HG03442 (cell line): ENCODE measurements around the gene SCN3B.

Source experiments
- ATAC-seq: cut with Tn5 transposase; IDR thresholded peaks from one replicate; pipeline ENCODE4 v1.9.1; 2021; ENCODE audit warnings: mild to moderate bottlenecking, moderate library complexity; ENCODE audit not compliant: unreplicated experiment

Gene SCN3B

DNA sequence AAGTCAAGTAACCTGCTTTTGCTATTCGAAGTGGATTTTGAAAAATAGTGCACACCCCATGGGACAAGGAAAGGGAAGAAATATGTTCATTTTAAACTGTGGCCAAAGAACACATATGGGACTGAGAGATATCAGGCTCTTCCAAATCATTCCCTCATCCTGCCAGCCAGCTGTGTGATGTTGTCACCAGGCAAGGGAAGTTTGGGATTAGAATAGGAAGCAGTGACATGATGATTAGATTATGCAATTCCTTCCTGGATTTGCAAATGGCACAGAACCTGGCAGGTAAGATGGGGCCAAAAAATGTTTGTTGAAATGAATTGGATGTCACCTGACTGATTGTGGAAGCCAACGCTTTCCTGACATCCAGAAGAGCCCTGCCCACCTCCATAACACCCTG lies 4.9 kb upstream of the SCN3B start:
- ATAC-seq: no peak

DNA sequence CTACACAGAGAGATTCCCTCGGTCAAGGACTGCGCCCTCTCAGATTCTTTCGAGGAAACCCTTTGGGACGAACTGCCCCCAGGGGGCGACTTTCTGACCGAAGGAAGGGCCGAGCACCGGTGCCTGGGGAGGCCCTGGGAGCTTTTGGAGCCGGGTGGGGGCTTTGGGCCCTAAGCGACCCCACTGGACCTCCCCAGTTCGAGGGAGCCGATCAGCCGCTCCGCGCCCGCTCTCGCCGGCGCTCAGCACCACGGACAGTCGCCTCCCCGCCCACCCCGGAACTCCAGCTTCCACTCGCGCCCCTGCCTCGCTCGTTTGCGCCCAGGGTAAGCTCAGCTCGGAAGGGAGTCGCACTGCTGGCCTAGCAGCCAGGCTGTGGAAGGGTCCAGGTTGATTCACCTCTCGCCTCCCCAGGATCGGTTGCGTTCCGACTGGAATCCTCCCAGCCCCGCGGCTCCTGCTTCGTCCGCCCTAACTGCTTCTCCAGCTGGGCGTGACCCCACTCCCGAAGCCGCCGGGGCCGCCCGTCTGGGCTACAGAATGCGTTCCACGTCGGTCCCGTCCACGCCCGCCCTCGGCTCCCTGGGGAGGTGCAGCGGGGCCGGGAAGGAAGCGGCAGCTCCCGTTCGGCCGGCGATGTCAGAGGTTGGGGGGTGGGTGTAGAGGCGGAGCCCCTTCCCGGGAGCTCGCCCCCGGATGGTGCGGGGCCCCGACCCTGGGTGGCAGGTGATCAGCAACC lies 428 bp downstream of the SCN3B start:
- ATAC-seq: no peak

DNA sequence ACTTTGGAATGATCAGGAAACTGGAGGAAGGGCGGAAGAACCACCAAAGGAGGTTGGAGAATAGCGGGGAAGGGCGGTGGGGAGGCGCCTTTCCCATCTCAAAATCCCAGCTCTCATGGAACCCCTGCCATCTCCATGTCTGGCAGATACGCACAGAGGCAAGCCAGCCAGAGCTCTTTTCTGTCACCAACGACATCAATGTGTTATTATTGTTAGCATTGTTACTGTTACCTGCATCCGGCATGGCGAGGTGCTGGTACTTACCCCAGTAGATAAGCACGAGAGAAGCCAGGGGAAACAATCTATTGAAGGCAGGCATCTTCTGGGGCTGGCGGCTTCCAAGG lies 969 bp downstream of the SCN3B start:
- no peak for ATAC-seq

DNA sequence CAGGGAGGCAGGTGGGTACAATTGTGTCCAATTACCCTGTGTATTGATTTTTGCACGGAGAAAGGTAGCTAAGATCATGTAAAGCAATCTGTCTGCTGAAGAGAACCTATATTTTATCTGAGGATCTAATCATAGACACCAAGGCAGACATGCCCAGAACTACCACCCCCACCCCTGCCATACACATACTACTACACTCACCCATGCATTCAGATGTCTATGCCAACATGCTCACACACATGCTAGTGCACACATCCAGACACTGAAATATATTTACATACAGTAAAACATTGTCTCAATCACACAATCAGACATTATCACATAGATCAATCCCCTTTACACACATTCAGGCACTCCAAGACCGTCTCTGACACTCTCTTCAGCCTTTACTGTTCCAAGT lies 1.8 kb downstream of the SCN3B start:
- ATAC-seq: no peak

DNA sequence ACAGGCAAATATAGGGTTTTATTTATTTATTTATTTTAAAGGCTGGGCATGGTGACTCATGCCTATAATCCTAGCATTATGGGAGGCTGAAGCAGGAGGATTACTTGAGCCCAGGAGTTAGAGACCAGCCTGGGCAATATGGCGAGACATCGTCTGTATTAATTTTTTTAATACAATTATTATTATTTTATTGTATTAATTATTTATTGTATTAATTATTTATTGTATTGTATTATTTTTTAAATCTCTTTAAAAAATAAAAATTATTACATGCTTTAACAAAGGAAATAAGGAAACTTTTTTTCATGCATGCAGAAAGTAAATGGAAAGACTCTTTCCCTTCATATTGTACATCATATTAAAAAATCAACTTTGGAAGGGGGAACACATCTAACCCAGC lies 3.5 kb downstream of the SCN3B start:
- no peak for ATAC-seq

DNA sequence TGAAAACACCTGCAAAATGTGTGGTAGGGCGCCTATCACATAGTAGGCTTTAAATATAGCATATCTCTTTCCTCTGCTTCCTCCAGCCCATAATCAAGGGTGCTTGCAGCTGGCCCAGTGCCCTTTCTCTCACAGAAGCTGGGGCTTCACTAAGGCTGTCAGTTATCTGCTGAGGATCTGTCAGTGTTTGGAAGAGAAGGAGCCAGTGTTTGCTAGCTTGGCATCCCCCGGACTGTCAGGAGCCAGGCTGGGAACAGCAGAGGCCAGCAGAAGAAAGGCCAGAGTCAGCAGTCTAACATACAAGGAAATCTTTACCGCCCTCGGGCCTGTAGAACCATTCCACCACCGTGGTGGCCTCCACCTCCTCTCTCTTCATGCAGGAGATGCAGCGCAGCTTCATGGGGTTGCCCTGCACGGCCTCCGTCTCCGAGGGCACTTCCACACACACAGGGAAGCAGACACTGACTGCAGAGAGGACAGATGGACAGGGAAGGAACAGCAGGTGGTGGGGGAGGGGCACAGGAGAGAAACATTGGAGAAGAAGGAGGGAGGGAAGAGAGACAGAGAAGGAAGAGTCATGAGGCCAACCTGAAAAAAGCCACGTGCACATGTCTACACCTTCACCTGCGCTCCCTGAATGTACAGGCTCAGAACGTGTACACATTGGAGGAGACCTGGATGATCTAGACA lies 9.0 kb downstream of the SCN3B start:
- ATAC-seq: no peak

DNA sequence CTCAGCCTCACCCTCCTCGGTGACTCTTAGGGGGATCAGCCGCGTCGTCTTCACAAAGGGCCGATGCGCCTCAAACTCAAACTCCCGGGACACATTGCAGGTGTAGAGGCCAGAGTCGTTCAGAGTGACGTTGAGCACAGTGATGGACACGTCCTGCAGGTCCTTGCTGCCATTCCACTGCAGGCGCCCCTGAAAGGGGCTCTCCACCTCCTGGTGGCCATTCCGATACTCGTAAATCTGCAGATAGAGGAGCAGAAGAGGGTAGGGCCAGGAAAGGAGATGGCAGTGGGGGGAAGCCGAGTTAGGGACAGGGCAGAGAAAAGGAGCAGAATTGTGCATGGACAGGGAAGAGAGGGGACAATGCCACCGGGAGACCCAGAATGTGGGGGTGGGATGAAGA lies 12.0 kb downstream of the SCN3B start:
- ATAC-seq: no peak

DNA sequence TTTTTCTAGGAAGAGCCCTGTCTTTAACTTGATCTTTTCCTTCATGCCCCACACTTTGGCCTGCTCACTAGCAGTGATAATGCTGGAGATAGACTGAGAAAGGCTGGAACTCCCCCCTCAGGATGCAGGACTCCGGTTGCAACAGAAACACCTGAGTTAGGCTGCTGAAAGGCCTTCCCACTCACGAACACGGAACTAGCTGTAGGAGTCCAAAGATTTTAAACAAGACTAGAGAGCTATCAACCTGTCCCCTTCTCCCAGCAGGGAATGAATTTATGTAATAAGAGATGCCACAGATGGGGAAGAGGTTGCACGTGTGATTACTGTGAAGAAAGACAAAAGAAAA lies 13.0 kb downstream of the SCN3B start:
- no peak for ATAC-seq

DNA sequence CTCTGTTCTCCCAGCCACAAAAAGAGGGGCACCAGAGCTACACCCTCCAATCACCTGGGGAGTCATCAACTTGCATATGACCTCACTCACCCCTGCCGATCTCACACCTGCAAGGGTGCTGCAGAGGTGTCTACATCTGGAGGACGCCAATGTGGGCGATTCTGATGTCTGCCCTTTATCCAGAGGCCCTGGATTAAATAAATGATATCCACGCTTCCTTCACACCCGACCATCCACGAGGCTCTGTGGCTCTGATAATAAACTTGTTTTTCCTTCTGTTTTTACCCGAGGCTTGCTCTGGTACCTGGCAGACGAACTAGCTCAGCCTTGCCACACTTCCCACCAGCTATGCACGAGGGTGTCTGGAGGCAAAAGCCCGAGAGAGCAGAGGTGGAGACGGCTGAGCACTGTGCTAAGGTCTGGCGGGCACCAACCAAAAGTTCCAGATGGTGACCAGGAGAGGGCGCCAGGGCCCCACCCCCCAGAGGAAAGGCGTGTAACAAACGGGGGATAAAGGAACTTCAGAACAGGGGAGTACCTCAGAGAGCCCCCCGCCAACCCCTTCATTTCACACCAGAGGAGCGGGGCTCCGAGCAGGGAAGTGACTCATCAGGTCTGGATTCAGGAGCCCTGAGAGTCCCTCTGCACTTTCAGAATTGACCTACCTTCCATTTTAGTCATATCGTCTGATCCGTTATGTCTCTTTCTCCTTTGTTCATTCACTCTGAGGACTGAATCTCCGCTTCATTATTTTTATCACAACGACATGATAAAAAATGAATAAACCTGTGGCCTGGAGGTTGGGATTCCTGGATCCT lies 13.5 kb downstream of the SCN3B start:
- peak; percentile 79 for ATAC-seq

DNA sequence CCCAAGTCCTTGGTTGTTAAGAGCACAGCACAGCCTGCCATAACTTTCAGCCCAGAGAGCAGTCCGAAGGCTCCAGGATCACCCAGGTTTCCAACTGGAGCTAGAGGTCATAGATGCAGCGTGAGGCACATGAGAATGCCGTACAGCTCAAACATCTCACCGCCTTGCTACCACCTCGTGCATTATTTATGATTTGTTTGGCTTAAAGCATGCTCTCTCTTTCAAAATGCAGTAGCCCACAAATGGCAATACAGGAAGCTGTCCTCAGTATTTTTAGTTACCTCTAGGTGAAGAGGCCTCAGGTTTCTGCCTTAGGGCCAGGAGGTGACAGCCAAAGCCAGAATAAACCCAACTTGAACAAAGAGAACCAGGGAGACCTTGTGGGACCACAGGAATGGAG lies 14.4 kb downstream of the SCN3B start:
- no peak for ATAC-seq

DNA sequence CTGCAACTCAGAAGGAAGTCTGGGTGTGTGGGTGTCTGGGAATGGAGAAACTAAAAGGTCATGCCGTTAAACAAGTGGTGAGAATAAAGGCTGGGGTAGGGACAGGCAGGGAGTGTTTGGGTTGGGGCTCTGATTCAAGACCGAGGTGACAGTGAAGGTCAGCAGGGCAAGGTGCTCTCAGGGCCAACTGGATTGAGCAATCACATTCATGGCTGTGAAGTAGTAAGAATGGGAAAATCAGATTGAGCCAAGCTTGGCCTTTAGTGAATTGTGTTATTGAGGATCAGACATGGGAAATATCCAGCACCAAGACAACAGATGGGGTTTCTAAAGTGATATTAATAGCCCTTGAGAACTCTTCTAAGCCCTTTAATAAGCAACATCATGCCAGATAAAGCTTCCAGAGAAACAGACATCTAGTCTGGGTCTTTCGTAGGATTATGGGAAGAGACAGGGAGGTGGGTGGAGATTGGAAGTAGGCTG lies 24.3 kb downstream of the SCN3B start:
- no peak for ATAC-seq

DNA sequence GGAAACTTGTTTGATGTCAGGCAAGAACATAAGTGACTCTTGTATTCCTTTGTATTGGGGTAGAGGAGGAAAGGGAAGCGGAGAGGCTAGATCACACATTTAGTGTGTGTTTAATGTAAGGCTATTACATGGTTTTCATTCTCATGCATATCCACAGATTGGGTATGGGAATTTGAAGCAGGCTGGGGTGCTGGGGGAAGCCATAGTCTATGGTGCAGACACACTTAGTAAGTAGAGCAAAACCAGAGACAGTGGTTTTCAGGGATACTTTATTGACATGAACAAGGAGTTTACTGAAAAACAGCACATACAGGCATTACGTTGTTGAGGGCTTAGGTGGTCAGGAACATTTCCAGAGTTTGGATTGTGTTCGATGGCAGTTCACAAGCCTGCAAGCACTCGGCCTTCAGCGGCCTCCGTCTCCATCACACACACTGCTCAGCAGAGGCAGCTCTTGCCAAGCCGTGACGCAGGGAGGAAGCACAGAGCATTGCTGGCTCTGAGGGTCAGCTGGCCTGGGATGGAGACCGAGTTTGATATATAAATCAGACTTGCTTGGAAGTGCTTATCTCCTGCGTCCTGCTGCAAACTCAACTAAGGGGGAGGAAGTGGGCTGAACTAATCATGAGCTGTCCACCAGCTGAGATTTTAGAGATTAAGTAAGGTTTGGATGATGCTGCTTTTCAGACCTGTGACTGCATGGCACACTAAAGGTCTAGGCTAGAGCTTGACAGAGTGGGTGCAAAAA lies 25.3 kb downstream of the SCN3B start:
- no peak for ATAC-seq

DNA sequence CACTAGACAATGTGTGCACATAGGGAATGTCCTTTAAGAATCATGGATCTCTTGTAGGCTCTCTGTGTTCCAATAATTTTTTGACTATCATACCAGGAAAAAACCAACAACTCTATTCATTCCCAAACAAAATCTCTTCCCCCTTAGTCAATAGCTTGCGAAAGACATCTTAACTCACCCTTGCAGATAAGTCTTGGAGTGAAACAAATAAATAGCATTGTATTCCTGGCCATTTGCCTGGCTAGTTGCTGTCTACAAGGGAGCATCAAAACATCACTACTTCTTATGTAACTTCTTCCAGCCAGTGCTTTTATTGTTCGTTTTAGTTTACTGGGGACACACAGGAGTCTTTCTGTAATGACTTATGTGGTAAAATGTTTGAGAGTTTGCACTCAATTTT lies 29.4 kb downstream of the SCN3B start:
- ATAC-seq: no peak

DNA sequence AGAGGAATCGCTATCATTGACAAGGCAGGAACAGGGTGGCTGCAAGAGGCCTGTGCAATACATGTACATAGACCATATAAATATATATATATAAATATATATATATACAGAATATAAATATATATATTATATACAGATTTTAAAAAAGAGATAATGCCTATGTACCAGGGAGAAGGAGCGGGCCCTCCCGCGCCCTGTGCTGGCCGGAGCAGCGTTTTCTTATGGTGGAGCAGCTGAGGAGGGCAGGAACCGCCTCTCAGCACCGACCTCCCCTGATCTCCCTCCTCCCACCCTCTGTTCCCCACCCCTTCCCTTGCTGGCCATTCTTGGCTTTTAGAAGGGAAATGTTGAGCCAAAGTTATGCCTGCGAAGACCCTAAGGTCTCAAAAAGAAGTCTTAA lies 31.8 kb downstream of the SCN3B start:
- no peak for ATAC-seq

DNA sequence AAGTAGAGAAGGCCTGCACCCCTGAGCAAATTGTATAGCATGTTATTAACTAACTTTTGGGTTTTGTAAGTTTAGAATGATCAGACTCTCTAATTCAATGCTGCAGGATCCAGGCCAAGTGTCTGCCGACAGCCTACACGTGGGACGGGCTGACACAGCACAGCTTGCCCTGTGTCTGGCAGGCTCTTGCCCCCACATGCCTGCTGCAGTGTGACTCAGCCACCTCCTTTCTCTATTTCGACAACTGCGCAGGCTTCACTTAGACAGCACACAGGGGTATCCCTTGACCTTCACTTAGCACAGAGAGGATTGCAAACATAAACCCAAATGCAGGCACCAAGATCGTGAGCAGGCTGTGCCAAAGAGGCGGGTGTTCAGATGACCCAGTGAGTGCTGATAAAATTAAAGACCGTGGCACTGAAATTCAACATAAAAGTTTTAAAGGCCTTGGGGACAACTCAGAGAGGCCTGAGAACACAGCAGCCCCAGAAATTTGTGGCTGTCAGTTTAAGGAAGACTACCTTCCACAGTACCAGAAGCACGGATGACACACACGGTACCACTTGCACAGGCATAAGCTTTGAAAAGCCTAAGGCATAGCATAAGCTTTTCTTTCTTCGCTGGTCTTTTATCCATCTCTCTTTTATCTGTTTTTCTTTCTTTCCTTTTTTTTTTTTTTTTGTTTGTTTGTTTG lies 37.8 kb downstream of the SCN3B start:
- ATAC-seq: no peak

DNA sequence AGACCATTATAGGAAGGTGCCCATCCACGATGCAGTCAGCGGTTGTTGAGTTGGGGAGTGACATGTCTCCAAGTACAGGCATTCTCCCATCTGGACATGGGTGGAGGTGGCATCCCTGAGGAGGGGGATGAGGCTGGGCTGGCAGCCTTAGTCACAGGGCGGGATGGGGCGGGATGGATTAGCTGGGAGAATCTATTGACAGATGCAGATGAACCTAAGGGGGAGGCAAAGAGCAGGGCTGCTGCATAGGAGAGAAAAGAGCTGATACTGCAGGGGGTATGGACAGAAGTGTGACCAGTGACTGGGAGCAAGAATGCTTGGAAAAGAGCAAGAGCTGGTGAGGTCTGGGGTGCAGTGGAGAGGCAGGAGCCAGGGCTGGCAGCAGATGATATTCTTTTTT lies 42.7 kb downstream of the SCN3B start:
- ATAC-seq: no peak

DNA sequence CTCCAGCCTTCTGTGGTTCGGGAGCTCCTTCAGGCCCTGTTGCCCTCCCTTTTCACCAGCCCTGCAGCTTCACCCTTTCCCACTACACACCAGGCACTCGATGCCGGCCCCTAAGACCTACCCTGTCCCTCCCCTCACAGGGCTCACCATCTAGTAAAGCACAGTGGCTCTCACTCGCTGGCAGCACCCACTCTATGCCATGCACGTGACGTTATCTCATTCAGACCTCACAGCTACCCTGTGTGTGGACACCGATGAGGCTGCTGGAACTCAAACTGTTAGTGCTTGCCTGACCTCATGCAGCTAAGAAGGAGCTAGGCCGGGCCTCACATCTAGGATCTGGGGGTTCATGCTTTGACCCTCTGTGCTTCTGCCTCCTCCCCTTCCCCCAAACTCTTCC lies 45.5 kb downstream of the SCN3B start:
- ATAC-seq: no peak

DNA sequence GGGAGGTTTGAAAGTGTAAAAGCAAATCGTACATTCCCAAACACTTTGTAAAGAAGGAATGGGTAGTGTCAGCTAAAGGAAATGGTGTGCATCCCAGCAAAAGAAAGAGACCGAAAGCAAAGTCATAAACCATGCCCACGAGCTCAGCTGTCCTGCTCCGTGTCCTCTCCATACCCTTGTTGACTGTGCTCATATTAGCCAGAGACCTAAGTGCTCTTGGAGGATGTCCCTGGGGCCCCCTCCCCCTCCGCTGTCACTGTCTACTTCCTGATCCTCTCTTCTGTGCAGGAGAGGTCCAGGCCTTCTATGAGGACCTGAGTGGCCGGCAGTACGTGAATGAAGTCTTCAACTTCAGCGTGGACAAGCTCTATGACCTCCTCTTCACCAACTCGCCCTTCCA lies 46.1 kb downstream of the SCN3B start:
- no peak for ATAC-seq

DNA sequence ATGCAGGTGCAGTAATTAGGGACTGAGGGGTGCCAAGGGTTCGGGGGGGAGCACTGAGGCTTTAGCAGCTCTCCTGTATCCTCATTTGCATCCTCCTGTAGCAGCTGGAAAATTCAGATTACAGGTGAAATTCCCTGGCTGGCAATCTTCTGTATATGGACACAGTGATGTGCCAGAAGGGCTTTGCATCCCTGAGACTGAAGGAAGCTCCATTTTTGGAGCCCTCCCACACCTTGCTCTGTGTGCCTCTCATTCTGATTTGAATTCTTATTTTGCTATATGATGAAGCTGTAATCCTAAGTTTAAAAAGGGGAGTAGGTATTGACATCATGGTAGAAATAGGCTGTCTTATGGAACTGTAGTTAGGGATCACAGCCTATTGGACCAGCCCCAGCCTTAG lies 46.6 kb downstream of the SCN3B start:
- no peak for ATAC-seq

DNA sequence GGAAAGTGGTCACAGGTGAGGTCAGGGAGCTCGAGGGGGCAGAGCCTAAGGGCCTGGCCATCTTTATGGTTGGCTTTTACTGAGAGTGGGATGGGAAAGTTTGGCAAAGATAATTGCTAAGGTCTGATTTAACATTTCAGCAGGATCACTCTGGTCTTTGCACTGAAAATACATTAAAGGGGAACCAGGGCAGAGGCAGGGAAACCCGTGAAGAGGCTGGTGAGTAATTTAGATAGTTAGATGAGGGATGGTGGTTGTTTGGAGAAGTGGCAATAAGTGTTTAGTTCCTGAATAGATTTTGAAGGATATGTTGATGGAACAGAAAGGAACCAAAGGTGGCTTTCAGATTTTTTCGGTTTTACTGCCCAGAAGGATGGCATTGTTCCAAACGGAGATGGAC lies 50.8 kb downstream of the SCN3B start:
- no peak for ATAC-seq

DNA sequence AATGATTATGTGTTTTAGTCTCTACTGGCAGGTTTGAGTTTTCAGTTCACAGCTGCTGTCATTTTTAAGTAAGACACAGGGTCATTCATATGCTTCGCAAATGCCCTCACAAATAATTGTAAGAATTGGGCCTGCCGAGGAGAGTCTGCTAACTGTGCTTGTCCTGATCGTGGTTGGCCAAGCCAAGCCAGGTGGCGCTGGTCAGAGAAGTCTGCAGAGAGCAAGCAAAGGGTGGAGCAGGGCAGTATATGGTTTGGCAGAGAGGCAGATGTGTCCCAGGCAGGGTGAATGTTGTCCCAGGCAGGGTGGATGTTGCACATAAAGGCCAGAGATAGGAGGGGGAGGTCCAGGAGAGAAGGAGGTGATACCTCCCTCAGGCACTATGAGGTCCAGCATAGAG lies 52.7 kb downstream of the SCN3B start:
- ATAC-seq: no peak
